Measurements from ENCODE around the gene PTGDS.
A peak's percentile ranks its signal among the peaks of the same experiment; 100 is the strongest.
"Not testable (repeated sequence)": the region's sequence is repeated elsewhere in the genome, so short reads cannot be mapped to it uniquely, and the experiment has no call there.

PTGDS gene

GRCh38 chr9:136990242-136990911 is 13.1 kb downstream of the PTGDS start:
- DNase-seq (ENCODE audit: low read depth in 2 of 2), result no peak

- DNase-seq (ENCODE audit: low read depth in 2 of 2), result peak; percentile 95 to 96
Measured at GRCh38 chr9:136991993-136992818, 14.9 kb downstream of the PTGDS start, which contains the start of gene PAXX. Gene PAXX (plus strand): TSS chr9:136992422. CDS start chr9:136992444, 22 bp downstream.

GRCh38 chr9:136992819-136993369 is 15.6 kb downstream of the PTGDS start:
- no peak for DNase-seq (ENCODE audit: low read depth in 2 of 2)

GRCh38 chr9:136994180-136994887 is 17.0 kb downstream of the PTGDS start:
- DNase-seq (ENCODE audit: low read depth in 2 of 2), result no peak

GRCh38 chr9:136994888-136995230 is 17.6 kb downstream of the PTGDS start:
- DNase-seq (ENCODE audit: low read depth in 2 of 2), result no peak

GRCh38 chr9:136995362-136995761 is 18.1 kb downstream of the PTGDS start:
- no peak for DNase-seq (ENCODE audit: low read depth in 2 of 2)

GRCh38 chr9:136995772-136996311 is 18.5 kb downstream of the PTGDS start:
- no peak for DNase-seq (ENCODE audit: low read depth in 2 of 2)

GRCh38 chr9:136996361-136997292 is 19.3 kb downstream of the PTGDS start, which contains the start of gene CLIC3:
Gene CLIC3 (minus strand): TSS chr9:136996568. CDS start chr9:136996543, 25 bp downstream.
- DNase-seq (ENCODE audit: low read depth in 2 of 2), result no peak

GRCh38 chr9:136997371-136997770 is 20.1 kb downstream of the PTGDS start:
- no peak for DNase-seq (ENCODE audit: low read depth in 2 of 2)

GRCh38 chr9:136997830-136998234 is 20.5 kb downstream of the PTGDS start:
- no peak for DNase-seq (ENCODE audit: low read depth in 2 of 2)

- DNase-seq (ENCODE audit: low read depth in 2 of 2), result no peak
Measured at GRCh38 chr9:137000177-137000930, 23.1 kb downstream of the PTGDS start.

GRCh38 chr9:137001857-137002645 is 24.7 kb downstream of the PTGDS start:
- DNase-seq (ENCODE audit: low read depth in 2 of 2), result no peak

GRCh38 chr9:137002646-137003041 is 25.3 kb downstream of the PTGDS start:
- no peak for DNase-seq (ENCODE audit: low read depth in 2 of 2)

GRCh38 chr9:137004285-137004684 is 27.0 kb downstream of the PTGDS start:
- not testable (repeated sequence) for DNase-seq (ENCODE audit: low read depth in 2 of 2)

GRCh38 chr9:137006116-137007003 is 29.1 kb downstream of the PTGDS start:
- DNase-seq (ENCODE audit: low read depth in 2 of 2), result no peak

GRCh38 chr9:137007108-137007815 is 30.0 kb downstream of the PTGDS start:
- DNase-seq (ENCODE audit: low read depth in 2 of 2), result no peak

- DNase-seq (ENCODE audit: low read depth in 2 of 2), result no peak
Measured at GRCh38 chr9:137007816-137008270, 30.5 kb downstream of the PTGDS start.
